Loucy (cell line): ENCODE measurements around the gene NDUFV2.
A peak's percentile ranks its signal among the peaks of the same experiment; 100 is the strongest.

ENCODE experiments used
- H2AFZ ChIP-seq: fragments of 200-600 bp; sonication (generic); 2 replicates; pipeline ENCODE4 v1.6.0; 2016; ENCODE audit warnings: antibody characterized with exemption, mild to moderate bottlenecking, low read length, moderate library complexity
- H3F3A ChIP-seq: fragments of 200-600 bp; 2 replicates; pipeline ENCODE4 v1.6.0; 2016; ENCODE audit warnings: antibody characterized with exemption, low read depth, mild to moderate bottlenecking
- H3K27me3 ChIP-seq: fragments of 200-600 bp; sonication (generic); 2 replicates; pipeline ENCODE4 v1.6.1; 2014; ENCODE audit warnings: low read length, mild to moderate bottlenecking; ENCODE audit not compliant: insufficient read depth, poor library complexity, severe bottlenecking
- H3K36me3 ChIP-seq: fragments of 200-600 bp; sonication (generic); 2 replicates; pipeline ENCODE4 v1.6.1; 2016; ENCODE audit warnings: low read length; ENCODE audit not compliant: insufficient read depth
- H3K4me1 ChIP-seq: fragments of 200-600 bp; sonication (generic); 2 replicates; pipeline ENCODE4 v1.5.1; 2014; ENCODE audit warnings: low read length, mild to moderate bottlenecking; ENCODE audit not compliant: insufficient read depth, poor library complexity, severe bottlenecking
- H3K4me2 ChIP-seq: fragments of 200-600 bp; sonication (generic); 2 replicates; pipeline ENCODE4 v1.6.0; 2014; ENCODE audit warnings: antibody characterized with exemption, low read length, low read depth, mild to moderate bottlenecking; ENCODE audit not compliant: poor library complexity, severe bottlenecking
- H3K4me3 ChIP-seq: fragments of 200-600 bp; sonication (generic); 2 replicates; pipeline ENCODE4 v1.5.1; 2014; ENCODE audit warnings: low read length, mild to moderate bottlenecking, mixed read lengths; ENCODE audit not compliant: poor library complexity, severe bottlenecking
- H3K79me2 ChIP-seq: fragments of 200-600 bp; sonication (generic); 2 replicates; pipeline ENCODE4 v1.6.1; 2014; ENCODE audit warnings: low read length; ENCODE audit not compliant: insufficient read depth
- H3K9ac ChIP-seq: fragments of 200-600 bp; sonication (generic); 2 replicates; pipeline ENCODE4 v1.6.0; 2014; ENCODE audit warnings: mild to moderate bottlenecking, low read depth, low read length, moderate library complexity; ENCODE audit not compliant: poor library complexity, severe bottlenecking
- H3K9me2 ChIP-seq: fragments of 200-600 bp; sonication (generic); replicated peaks from 2 replicates; pipeline ENCODE4 v1.6.1; 2016; ENCODE audit warnings: low read depth, low read length, mixed read lengths
- H3K9me3 ChIP-seq: fragments of 200-600 bp; sonication (generic); 2 replicates; pipeline ENCODE4 v1.6.1; 2014; ENCODE audit warnings: mild to moderate bottlenecking, antibody characterized with exemption, low read length, low read depth; ENCODE audit not compliant: insufficient read depth
- H4K20me1 ChIP-seq: fragments of 200-600 bp; sonication (generic); 2 replicates; pipeline ENCODE4 v1.6.0; 2014; ENCODE audit warnings: antibody characterized with exemption, low read length, mild to moderate bottlenecking; ENCODE audit not compliant: insufficient read depth, poor library complexity, severe bottlenecking
- CTCF ChIP-seq: fragments of 200-600 bp; sonication (generic); conservative IDR thresholded peaks from 2 replicates; pipeline ENCODE4 v1.5.1; 2014; ENCODE audit warnings: mild to moderate bottlenecking, antibody characterized with exemption, low read length
- EZH2phosphoT487 ChIP-seq: fragments of 200-600 bp; IDR thresholded peaks from 2 replicates; pipeline ENCODE4 v1.6.1; 2018; ENCODE audit warnings: antibody characterized with exemption, mild to moderate bottlenecking, moderate library complexity, borderline replicate concordance

Gene NDUFV2

GRCh38 chr18:9062418-9062751, 40.1 kb upstream of the NDUFV2 start:
- Histone ChIP-seq H3K4me2 (no peak overlapping the region), H3K79me2 (no peaks in the 10 kb centered on the region), H3K36me3 (no peaks in the 10 kb centered on the region), H3K4me3 (no peak overlapping the region), H3K9me2 (no peaks in the 10 kb centered on the region), H3K4me1 (no peaks in the 10 kb centered on the region), H3K9ac (no peak overlapping the region), H3K27me3 (no peaks in the 10 kb centered on the region), H2AFZ (no peak overlapping the region), H3K9me3 (no peaks in the 10 kb centered on the region), H4K20me1 (no peaks in the 10 kb centered on the region), H3F3A (no peaks in the 10 kb centered on the region)
- TF ChIP-seq CTCF: no peak

- Histone ChIP-seq H3F3A (no peaks in the 10 kb centered on the region), H3K4me2 (no peak overlapping the region), H3K9me3 (no peaks in the 10 kb centered on the region), H3K79me2 (no peaks in the 10 kb centered on the region), H2AFZ (no peak overlapping the region), H3K4me1 (no peaks in the 10 kb centered on the region), H3K36me3 (no peaks in the 10 kb centered on the region), H3K9me2 (no peaks in the 10 kb centered on the region), H3K27me3 (no peaks in the 10 kb centered on the region), H3K9ac (no peak overlapping the region), H3K4me3 (no peak overlapping the region), H4K20me1 (no peaks in the 10 kb centered on the region)
- TF ChIP-seq CTCF (no peak), EZH2phosphoT487 (no peak)
Observed at GRCh38 chr18:9065864-9066263, 36.6 kb upstream of the NDUFV2 start.

GRCh38 chr18:9066358-9066757, 36.1 kb upstream of the NDUFV2 start:
- Histone ChIP-seq H3K9ac (no peak overlapping the region), H3F3A (no peaks in the 10 kb centered on the region), H2AFZ (0 out of 2 replicates have a peak overlapping the region, but pooled peaks have one; percentile 0), H3K9me3 (no peaks in the 10 kb centered on the region), H3K79me2 (no peaks in the 10 kb centered on the region), H3K27me3 (no peaks in the 10 kb centered on the region), H4K20me1 (no peaks in the 10 kb centered on the region), H3K4me3 (no peak overlapping the region), H3K4me2 (no peak overlapping the region), H3K36me3 (no peaks in the 10 kb centered on the region), H3K9me2 (no peaks in the 10 kb centered on the region), H3K4me1 (no peaks in the 10 kb centered on the region)
- TF ChIP-seq EZH2phosphoT487 (no peak), CTCF (no peak)
